Measurements from ENCODE around the gene SLC13A3. TPM values are rescaled to one million over a fixed set of nuclear protein-coding genes. Genes with fewer than 3 reads are reported as not detected.
"Not testable (repeated sequence)": the region's sequence is repeated elsewhere in the genome, so short reads cannot be mapped to it uniquely, and the experiment has no call there.

SLC13A3 gene
- total RNA-seq, 4 donors from 2014 or later, result 1.2 to 3.5 (median 1.9) TPM

DNA sequence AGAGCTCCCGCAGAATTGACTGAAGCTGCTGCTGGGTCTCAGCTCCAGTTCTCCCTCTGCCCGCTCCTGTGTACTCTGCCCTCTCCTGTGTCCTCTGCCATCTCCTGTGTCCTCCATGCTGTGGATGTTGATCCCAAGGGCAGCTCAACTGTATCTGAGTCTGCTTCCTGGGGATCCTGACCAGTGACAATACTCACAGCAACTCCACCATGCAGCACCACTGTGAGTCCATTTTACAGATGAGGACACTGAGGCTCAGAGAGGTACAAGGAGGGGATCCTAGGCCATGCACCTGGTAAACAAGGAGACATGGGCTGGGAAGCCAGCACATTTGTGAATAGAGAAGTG, 29.4 kb upstream of the SLC13A3 start:
- ATAC-seq (ENCODE audit: low FRiP score) (no peak), DNase-seq (ENCODE audit: low spot score) (no peak)
- TF ChIP-seq CTCF (IDR thresholded peaks at IDR 0.05), result no peak

DNA sequence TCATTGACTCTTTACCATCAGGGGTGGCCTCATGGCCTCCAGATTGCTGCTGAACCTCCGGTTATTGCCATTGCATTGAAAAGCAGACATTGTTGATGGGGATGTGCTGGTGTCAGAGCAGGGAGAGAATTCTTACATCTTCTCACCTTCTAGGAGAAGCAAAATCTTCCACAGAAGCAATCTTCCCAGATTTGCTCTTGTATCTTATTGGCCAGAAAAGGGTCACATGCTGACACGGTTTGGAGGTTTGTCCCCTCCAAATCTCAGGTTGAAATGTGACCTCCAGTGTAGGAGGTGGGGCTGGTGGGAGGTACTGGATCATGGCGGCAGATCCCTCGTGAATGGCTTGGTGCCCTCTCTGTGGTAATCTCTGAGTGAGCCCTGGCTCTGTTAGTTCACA, 27.3 kb upstream of the SLC13A3 start:
- no peak for DNase-seq (ENCODE audit: low spot score)

DNA sequence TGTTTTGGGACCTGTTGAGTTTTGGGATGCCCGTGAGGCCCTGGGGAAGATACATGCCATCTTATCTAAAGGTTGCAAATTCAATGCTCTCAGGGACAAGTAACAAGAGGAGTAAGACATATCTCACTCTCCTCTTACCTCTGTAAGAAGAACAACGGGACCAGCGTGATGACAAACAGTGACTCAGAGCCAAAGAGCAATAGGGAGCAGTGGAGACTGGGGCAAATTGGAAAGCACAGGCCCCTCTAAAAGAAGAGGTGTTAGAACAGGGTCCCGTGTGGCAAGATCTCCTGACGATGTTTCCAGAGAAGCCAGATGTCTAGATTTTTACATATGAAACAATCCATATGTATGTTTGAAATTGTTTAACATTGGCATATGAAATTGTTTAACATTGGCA, 26.3 kb upstream of the SLC13A3 start:
- no peak for ATAC-seq (ENCODE audit: low FRiP score)
- DNase-seq (ENCODE audit: low spot score), result no peak
- no peak for TF ChIP-seq CTCF (IDR thresholded peaks at IDR 0.05)

More for the DNA sequence above, 27.3 kb upstream of the SLC13A3 start:
- ATAC-seq (ENCODE audit: low FRiP score), result no peak
- TF ChIP-seq CTCF (IDR thresholded peaks at IDR 0.05), result no peak

GRCh38 chr20:46676649-46677316, 25.5 kb upstream of the SLC13A3 start:
- not testable (repeated sequence) for ATAC-seq (ENCODE audit: low FRiP score)

DNA sequence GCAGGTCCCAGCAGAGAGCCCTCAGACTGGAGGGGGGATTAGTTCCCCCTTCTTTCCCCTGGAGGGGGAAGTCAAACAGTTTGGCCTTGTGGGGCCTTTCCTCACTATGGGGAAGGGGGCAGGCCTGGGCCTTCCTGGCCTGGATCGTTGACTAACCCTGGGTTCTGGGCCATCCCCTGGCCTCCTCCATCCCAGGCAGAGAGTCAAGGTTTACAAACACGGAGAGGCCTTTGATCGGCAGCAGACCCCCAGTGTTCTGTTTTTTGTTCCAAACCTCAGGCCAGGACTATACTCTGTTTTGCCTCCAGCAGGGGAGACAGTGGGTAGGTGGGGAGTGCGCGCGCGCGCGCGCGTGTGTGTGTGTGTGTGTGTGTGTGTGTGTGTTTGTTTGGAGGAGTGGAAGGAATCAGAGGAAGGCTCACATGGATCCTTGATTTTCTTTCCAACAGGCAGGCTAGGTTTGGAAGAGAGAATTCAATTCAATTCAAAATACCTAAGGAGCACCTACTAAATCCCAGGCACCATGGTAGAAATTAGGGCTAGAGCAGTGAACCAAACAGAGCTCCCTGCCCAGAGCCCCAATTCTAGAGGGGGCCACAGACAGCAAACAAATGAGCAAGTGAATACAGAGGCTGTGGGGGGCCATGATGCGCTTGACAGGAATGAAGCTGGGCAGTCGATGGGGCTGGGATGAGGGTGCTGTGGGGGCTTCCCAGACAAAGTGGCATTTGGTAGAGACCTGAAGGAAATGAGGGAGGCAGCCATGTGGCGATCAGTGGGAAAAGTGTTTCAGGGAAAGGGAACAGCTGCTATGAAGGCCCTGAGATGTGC, 23.2 kb upstream of the SLC13A3 start:
- no peak for TF ChIP-seq CTCF (IDR thresholded peaks at IDR 0.05)
- ATAC-seq (ENCODE audit: low FRiP score) (no peak), DNase-seq (ENCODE audit: low spot score) (no peak)

More at GRCh38 chr20:46676649-46677316, 25.5 kb upstream of the SLC13A3 start:
- not testable (repeated sequence) for DNase-seq (ENCODE audit: low spot score)

DNA sequence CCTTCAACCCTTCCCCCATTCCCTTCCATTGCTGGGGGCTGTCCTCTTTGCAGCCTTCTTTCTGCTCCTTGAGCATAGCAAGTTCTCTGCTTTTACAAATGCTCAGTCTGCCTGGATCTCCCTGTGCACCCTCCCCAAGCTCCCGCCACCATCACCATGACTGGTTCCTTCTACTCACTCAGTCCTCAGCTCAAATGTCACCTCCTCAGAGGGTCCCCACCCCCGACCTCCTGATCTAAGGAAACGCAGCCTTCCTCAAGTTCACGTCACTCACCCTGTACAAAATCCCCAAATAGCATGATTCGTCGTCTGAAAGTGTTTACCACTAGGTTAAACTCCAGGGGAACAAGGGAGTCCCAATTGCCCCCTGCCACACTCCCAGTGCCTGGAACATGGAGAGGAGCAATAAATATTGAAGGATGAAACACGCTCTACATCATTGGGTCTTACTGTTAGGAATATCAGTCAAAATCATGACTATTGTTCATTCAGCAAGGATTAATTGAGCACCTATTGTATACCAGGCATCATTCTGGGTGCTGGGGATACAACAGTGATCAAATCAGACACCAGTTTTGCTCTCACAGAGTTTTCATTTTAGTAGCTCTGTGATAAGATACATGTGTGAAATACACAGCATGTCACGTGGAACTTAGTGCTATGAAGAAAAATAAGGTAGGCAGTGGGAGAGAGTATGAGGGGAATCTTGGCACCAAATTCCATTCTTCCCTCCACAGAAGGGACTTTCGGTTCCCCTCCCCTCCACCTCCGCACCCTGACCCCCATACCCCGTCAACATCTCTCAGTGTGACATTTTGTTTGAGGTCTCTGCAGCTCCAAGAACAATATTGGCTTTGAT, 22.4 kb upstream of the SLC13A3 start:
- no peak for ATAC-seq (ENCODE audit: low FRiP score)
- no peak for TF ChIP-seq CTCF (IDR thresholded peaks at IDR 0.05)
- DNase-seq (ENCODE audit: low spot score), result no peak

- DNase-seq (ENCODE audit: low spot score), result no peak
- ATAC-seq (ENCODE audit: low FRiP score), result no peak
- TF ChIP-seq CTCF (IDR thresholded peaks at IDR 0.05), result no peak
Measured at GRCh38 chr20:46672543-46673148, 21.4 kb upstream of the SLC13A3 start.

Data from omental fat pad (tissue), 4 donors.